Karpas-422 (cell line): ENCODE data around the gene HNRNPA3. TPM values are rescaled to one million over a fixed set of nuclear protein-coding genes. Genes with fewer than 3 reads are reported as not detected.

ENCODE experiments used
- DNase-seq: peaks from one replicate; pipeline ENCODE4 v3.0.0-alpha.2; 2015
- H2AFZ ChIP-seq: fragments of 200-600 bp; sonication (generic); 2 replicates; pipeline ENCODE4 v1.6.1; 2014; ENCODE audit warnings: antibody characterized with exemption, low read length, mixed read lengths
- H3K27ac ChIP-seq: fragments of 200-600 bp; sonication (generic); 2 replicates; pipeline ENCODE4 v1.5.1; 2014; ENCODE audit warnings: mild to moderate bottlenecking, low read length, moderate library complexity
- H3K27me3 ChIP-seq: fragments of 200-600 bp; sonication (generic); 2 replicates; pipeline ENCODE4 v1.6.1; 2014; ENCODE audit warnings: low read length, mixed read lengths
- H3K36me3 ChIP-seq: fragments of 200-600 bp; sonication (generic); 2 replicates; pipeline ENCODE4 v1.6.1; 2014; ENCODE audit warnings: low read length, mixed read lengths; ENCODE audit not compliant: insufficient read depth
- H3K4me1 ChIP-seq: fragments of 200-600 bp; sonication (generic); 2 replicates; pipeline ENCODE4 v1.6.1; 2014; ENCODE audit warnings: mild to moderate bottlenecking, low read length, mixed read lengths
- H3K4me2 ChIP-seq: fragments of 200-600 bp; sonication (generic); 2 replicates; pipeline ENCODE4 v1.6.1; 2014; ENCODE audit warnings: low read length, low read depth, mild to moderate bottlenecking; ENCODE audit not compliant: poor library complexity, severe bottlenecking
- H3K4me3 ChIP-seq: fragments of 200-600 bp; sonication (generic); 2 replicates; pipeline ENCODE4 v1.5.1; 2014; ENCODE audit warnings: mild to moderate bottlenecking, antibody characterized with exemption, low read length, mixed read lengths
- H3K79me2 ChIP-seq: fragments of 200-600 bp; sonication (generic); 2 replicates; pipeline ENCODE4 v1.6.1; 2014; ENCODE audit warnings: mild to moderate bottlenecking, low read length, mixed read lengths
- H3K9ac ChIP-seq: fragments of 200-600 bp; sonication (generic); 2 replicates; pipeline ENCODE4 v1.6.0; 2014; ENCODE audit warnings: low read length
- H3K9me2 ChIP-seq: fragments of 200-600 bp; sonication (generic), shearing (Covaris generic); replicated peaks from 2 replicates; pipeline ENCODE4 v1.6.0; 2014; ENCODE audit warnings: mild to moderate bottlenecking, low read length, moderate library complexity; ENCODE audit not compliant: insufficient read depth
- H3K9me3 ChIP-seq: fragments of 300-700, 200-600 bp; sonication (generic); 2 replicates; pipeline ENCODE4 v1.6.1; 2014; ENCODE audit warnings: low read length, mixed read lengths
- H4K20me1 ChIP-seq: fragments of 200-600 bp; sonication (generic); 2 replicates; pipeline ENCODE4 v1.6.1; 2014; ENCODE audit warnings: mild to moderate bottlenecking, antibody characterized with exemption, low read length, low read depth; ENCODE audit not compliant: insufficient read depth
- total RNA-seq: library from RNA; depleted of rRNA; stranded (reverse); fragments of >200 nt; shearing (Covaris generic); gene quantifications from 2 replicates; pipeline ENCODE4 v1.2.3, GENCODE V29; 2014; ENCODE audit warnings: low replicate concordance; rRNA removed

The HNRNPA3 gene
- 51.7 and 62.7 TPM in 2 replicates for total RNA-seq

DNA sequence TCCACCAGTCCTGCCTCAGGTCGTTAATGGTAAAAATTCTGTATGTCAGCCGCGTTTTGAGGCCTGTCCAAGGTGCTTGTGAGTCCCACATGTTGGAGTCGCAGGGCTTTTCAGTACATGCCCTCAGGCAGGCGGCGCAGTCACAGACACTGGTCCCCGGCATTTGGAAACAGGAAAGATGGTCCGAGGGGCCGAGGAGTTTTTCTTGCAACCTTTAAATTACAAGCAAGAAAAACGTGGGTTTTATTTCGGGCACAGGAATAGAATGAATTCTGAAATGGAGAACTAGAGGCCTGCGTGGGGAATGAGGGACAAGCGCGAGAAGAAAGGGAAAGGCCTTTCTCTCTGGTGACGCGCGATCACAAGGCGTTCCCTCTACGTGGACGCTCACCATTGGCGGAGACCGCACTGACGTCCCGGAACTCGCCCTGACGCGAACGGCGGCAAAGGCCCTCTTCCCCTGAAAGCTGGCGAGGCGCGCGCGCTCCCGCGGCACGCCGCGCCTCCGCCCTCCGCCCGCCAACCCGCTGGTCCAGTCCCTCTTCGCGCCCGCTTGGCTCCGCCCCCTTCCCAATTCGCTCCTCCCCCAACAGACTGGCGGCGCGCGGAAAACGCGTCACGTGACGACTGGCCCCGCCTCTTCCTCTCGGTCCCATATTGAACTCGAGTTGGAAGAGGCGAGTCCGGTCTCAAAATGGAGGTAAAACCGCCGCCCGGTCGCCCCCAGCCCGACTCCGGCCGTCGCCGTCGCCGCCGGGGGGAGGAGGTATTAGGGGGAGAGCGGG is at the start of gene HNRNPA3:
HNRNPA3 (plus strand) TSS at position 689 of the 785 bp plus-strand sequence; CDS start at position 695, 6 bp downstream.
- Histone ChIP-seq H2AFZ (no peak within 1 kb of the TSS; the same call in 1 of the 2 replicates), H3K9ac (peak within 1 kb of the TSS; percentile 98), H4K20me1 (peaks cover 23% of the 10 kb centered on the region), H3K4me2 (peak within 1 kb of the TSS; percentile 99), H3K27ac (peak within 1 kb of the TSS; percentile 88), H3K4me3 (peak within 1 kb of the TSS; percentile 100), H3K79me2 (peaks cover 58% of the 10 kb centered on the region), H3K9me2 (no peaks in the 10 kb centered on the region), H3K9me3 (no peaks in the 10 kb centered on the region), H3K27me3 (no peaks in the 10 kb centered on the region), H3K36me3 (peaks cover 36% of the 10 kb centered on the region), H3K4me1 (peaks cover 32% of the 10 kb centered on the region)
- DNase-seq: peak; percentile 99

- H3K4me3 ChIP-seq: peak overlapping the region; percentile 68
- H3K4me2 ChIP-seq: peak overlapping the region; percentile 96
- no peaks in the 10 kb centered on the region for H3K9me3 ChIP-seq
- H3K4me1 ChIP-seq: peaks cover 45% of the 10 kb centered on the region
- H4K20me1 ChIP-seq: no peaks in the 10 kb centered on the region
- no peaks in the 10 kb centered on the region for H3K27me3 ChIP-seq
- H3K36me3 ChIP-seq: no peaks in the 10 kb centered on the region
- H3K27ac ChIP-seq: no peak overlapping the region
- no peaks in the 10 kb centered on the region for H3K9me2 ChIP-seq
- H3K9ac ChIP-seq: peak overlapping the region; percentile 51
- peak overlapping the region; percentile 82 for H2AFZ ChIP-seq
- no peaks in the 10 kb centered on the region for H3K79me2 ChIP-seq
- no peak for DNase-seq
These were observed 48.5 kb upstream of the HNRNPA3 start for GRCh38 chr2:177164131-177164530.

- Histone ChIP-seq H3K9me3 (no peaks in the 10 kb centered on the region), H3K4me3 (peak overlapping the region; percentile 68), H3K27ac (peak overlapping the region; percentile 59), H3K79me2 (no peaks in the 10 kb centered on the region), H3K27me3 (no peaks in the 10 kb centered on the region), H3K4me2 (peak overlapping the region; percentile 96), H3K36me3 (no peaks in the 10 kb centered on the region), H4K20me1 (no peaks in the 10 kb centered on the region), H3K4me1 (peaks cover 45% of the 10 kb centered on the region), H2AFZ (peak overlapping the region; percentile 90), H3K9ac (peak overlapping the region; percentile 74), H3K9me2 (no peaks in the 10 kb centered on the region)
- peak; percentile 90 for DNase-seq
These were observed 48.0 kb upstream of the HNRNPA3 start for GRCh38 chr2:177164584-177165052.

GRCh38 chr2:177165061-177165583 is 47.5 kb upstream of the HNRNPA3 start:
- H3K79me2 ChIP-seq: no peaks in the 10 kb centered on the region
- peak overlapping the region; percentile 59 for H3K27ac ChIP-seq
- no peaks in the 10 kb centered on the region for H3K9me3 ChIP-seq
- no peaks in the 10 kb centered on the region for H3K36me3 ChIP-seq
- no peaks in the 10 kb centered on the region for H3K27me3 ChIP-seq
- peaks cover 45% of the 10 kb centered on the region for H3K4me1 ChIP-seq
- H3K9ac ChIP-seq: peak overlapping the region; percentile 74
- H2AFZ ChIP-seq: peak overlapping the region; percentile 90
- H3K4me2 ChIP-seq: peak overlapping the region; percentile 96
- H3K9me2 ChIP-seq: no peaks in the 10 kb centered on the region
- peak; percentile 73 for DNase-seq
- no peaks in the 10 kb centered on the region for H4K20me1 ChIP-seq
- H3K4me3 ChIP-seq: peak overlapping the region; percentile 68

DNA sequence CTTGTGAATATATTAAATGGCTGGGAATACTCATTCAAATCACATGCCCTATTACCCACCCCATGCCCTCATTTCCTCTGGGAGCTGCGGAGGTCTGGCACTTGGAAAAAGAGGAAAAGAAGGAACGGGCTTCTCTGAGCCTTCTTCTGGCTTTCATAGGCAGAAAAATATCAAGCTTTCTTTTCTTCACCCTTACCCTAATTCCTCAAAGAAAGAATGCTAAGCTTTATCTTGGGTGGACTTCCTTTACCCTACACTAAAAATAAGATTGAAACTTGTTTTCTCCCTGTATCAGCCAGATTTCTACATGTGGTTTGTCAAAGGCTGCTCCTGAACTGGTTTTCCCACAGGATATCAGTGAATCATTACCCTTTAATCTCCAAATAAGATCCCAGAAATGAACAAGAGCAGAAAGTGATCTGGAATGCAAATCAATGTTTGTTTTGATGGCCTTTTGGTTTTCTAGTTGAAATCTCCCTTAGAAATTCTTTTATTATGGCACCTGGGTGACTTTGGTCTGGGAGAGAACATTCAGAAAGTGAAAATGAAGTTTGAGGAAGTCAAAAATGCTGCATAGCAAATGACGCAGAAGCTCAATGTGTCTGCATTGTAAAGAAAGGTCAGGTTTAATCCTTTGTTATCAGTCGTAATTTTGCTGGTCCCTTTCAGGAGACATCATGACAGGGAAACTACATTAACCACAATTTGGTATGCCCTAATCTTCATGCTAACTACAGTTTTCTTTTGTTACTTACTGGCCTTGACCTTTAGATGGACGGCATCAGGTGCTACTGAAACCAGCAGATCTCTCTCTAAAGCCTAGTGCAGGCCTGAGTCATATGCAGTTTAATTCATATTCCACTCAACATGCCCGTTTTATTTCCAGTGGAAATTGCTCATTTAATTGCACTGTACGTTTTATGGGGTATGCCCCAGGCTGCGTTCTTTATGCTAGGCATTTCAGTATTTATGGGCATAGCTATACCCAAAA is 46.6 kb upstream of the HNRNPA3 start:
- H3K9me2 ChIP-seq: no peaks in the 10 kb centered on the region
- H2AFZ ChIP-seq: peak overlapping the region; percentile 90
- DNase-seq: peak; percentile 74
- H3K9me3 ChIP-seq: no peaks in the 10 kb centered on the region
- H3K4me1 ChIP-seq: peaks cover 45% of the 10 kb centered on the region
- no peaks in the 10 kb centered on the region for H3K79me2 ChIP-seq
- H3K27ac ChIP-seq: peak overlapping the region; percentile 59
- H3K9ac ChIP-seq: peak overlapping the region; percentile 74
- H3K4me2 ChIP-seq: peak overlapping the region; percentile 96
- H3K36me3 ChIP-seq: no peaks in the 10 kb centered on the region
- no peaks in the 10 kb centered on the region for H4K20me1 ChIP-seq
- no peaks in the 10 kb centered on the region for H3K27me3 ChIP-seq
- H3K4me3 ChIP-seq: peak overlapping the region; percentile 68

- Histone ChIP-seq H3K9me3 (no peaks in the 10 kb centered on the region), H3K27me3 (no peaks in the 10 kb centered on the region), H3K4me3 (no peak overlapping the region), H2AFZ (no peak overlapping the region), H3K36me3 (no peaks in the 10 kb centered on the region), H3K9ac (no peak overlapping the region), H3K27ac (no peak overlapping the region), H3K79me2 (no peaks in the 10 kb centered on the region), H4K20me1 (no peaks in the 10 kb centered on the region), H3K9me2 (no peaks in the 10 kb centered on the region), H3K4me2 (no peak overlapping the region), H3K4me1 (peaks cover 18% of the 10 kb centered on the region)
- DNase-seq: no peak
These were observed 42.6 kb upstream of the HNRNPA3 start for GRCh38 chr2:177169810-177170514.

GRCh38 chr2:177171418-177171865 is 41.2 kb upstream of the HNRNPA3 start:
- Histone ChIP-seq H3K4me2 (no peak overlapping the region), H3K9ac (no peak overlapping the region), H3K36me3 (no peaks in the 10 kb centered on the region), H3K9me2 (no peaks in the 10 kb centered on the region), H4K20me1 (no peaks in the 10 kb centered on the region), H3K27ac (no peak overlapping the region), H3K27me3 (no peaks in the 10 kb centered on the region), H3K79me2 (no peaks in the 10 kb centered on the region), H3K4me1 (peaks cover 3% of the 10 kb centered on the region), H3K9me3 (no peaks in the 10 kb centered on the region), H2AFZ (no peak overlapping the region), H3K4me3 (no peak overlapping the region)
- no peak for DNase-seq
